H1 (cell line): ENCODE results near the gene NKX2-1. TPM values are rescaled to one million over a fixed set of nuclear protein-coding genes. Genes with fewer than 3 reads are reported as not detected.

Source experiments
- CTCF ChIA-PET: fragments of 300-600 bp; sonication (Branson Sonifier 250); formaldehyde crosslinking; loops from one replicate; lab custom pipeline; 2021; ENCODE audit not compliant: partially characterized antibody; lab: Charles Lee
- POLR2A ChIA-PET: fragments of 300-600 bp; sonication (Branson Sonifier 250); formaldehyde crosslinking; loops from one replicate; lab custom pipeline; 2021; ENCODE audit warnings: inconsistent platforms; ENCODE audit not compliant: partially characterized antibody; lab: Charles Lee
- DNase-seq, 2 experiments: peaks; one replicate each; pipeline versions ENCODE4 v3.0.0 to v3.0.0-alpha.2; 2010 to 2022; ENCODE audit warnings: low spot score in 2 of 2, low read depth in 1 of 2, mixed read lengths in 1 of 2
- FAIRE-seq: peaks from 2 replicates; lab custom pipeline; 2011; peaks lifted over from hg19 to GRCh38; lab: Jason Lieb, UNC
- H2AFZ ChIP-seq: 2 replicates; pipeline ENCODE4 v1.8.1; 2012; ENCODE audit warnings: low read length, inconsistent platforms
- H2AK5ac ChIP-seq: 2 replicates; pipeline ENCODE4 v1.6.1; 2013; ENCODE audit warnings: low read depth, low read length
- H2BK120ac ChIP-seq: replicated peaks from 2 replicates; pipeline ENCODE3; 2013; ENCODE audit warnings: low read depth, low read length, inconsistent platforms
- H2BK12ac ChIP-seq: 2 replicates; pipeline ENCODE4 v1.6.1; 2013; ENCODE audit warnings: low read depth, low read length
- H2BK15ac ChIP-seq: 2 replicates; pipeline ENCODE4 v1.6.1; 2013; ENCODE audit warnings: low read length
- H2BK20ac ChIP-seq: 2 replicates; pipeline ENCODE4 v1.6.1; 2013; ENCODE audit warnings: low read length
- H2BK5ac ChIP-seq: 2 replicates; pipeline ENCODE4 v1.6.1; 2013; ENCODE audit warnings: low read depth, low read length
- H3K14ac ChIP-seq: 2 replicates; pipeline ENCODE4 v1.6.1; 2013; ENCODE audit warnings: inconsistent platforms; ENCODE audit not compliant: insufficient read length
- H3K18ac ChIP-seq: 2 replicates; pipeline ENCODE4 v1.6.1; 2013; ENCODE audit warnings: low read length; ENCODE audit errors: extremely low read depth
- H3K23ac ChIP-seq: 2 replicates; pipeline ENCODE4 v1.6.1; 2013; ENCODE audit warnings: inconsistent platforms; ENCODE audit not compliant: insufficient read length
- H3K23me2 ChIP-seq: 2 replicates; pipeline ENCODE4 v1.6.1; 2013; ENCODE audit warnings: low read depth, low read length
- H3K27ac ChIP-seq: 2 replicates; pipeline ENCODE4 v1.6.1; 2011; ENCODE audit warnings: low read depth, low read length, inconsistent platforms
- H3K27me3 ChIP-seq, 4 experiments: replicated peaks in 1 of 4; 1 replicate in 1 of 4; 2 replicates in 3 of 4; pipeline versions ENCODE4 v1.6.1 to v1.8.1; 2011 to 2013; ENCODE audit warnings: low read length in 3 of 4, mild to moderate bottlenecking in 3 of 4, inconsistent platforms in 2 of 4, mixed read lengths in 2 of 4, moderate library complexity in 1 of 4; ENCODE audit not compliant: control insufficient read depth in 3 of 4, insufficient read depth in 3 of 4; ENCODE audit errors: extremely low read depth in 1 of 4
- H3K36me3 ChIP-seq, 4 experiments: 2 replicates each; pipeline versions ENCODE4 v1.6.1 to v1.8.1; 2011 to 2013; ENCODE audit warnings: mild to moderate bottlenecking in 4 of 4, low read length in 3 of 4, moderate library complexity in 2 of 4, control low read depth in 1 of 4, inconsistent platforms in 1 of 4; ENCODE audit not compliant: insufficient read depth in 4 of 4, control insufficient read depth in 2 of 4
- H3K4ac ChIP-seq: replicated peaks from 2 replicates; pipeline ENCODE3; 2013; ENCODE audit warnings: low read length, low read depth, mixed read lengths, inconsistent platforms; ENCODE audit not compliant: insufficient read length
- H3K4me1 ChIP-seq, 4 experiments: replicated peaks in 1 of 4; 1 replicate in 1 of 4; 2 replicates in 3 of 4; pipeline versions ENCODE4 v1.6.1 to v1.8.1; 2011 to 2013; ENCODE audit warnings: low read length in 3 of 4, inconsistent platforms in 2 of 4, mixed read lengths in 1 of 4; ENCODE audit not compliant: insufficient read depth in 4 of 4, control insufficient read depth in 3 of 4
- H3K4me2 ChIP-seq, 2 experiments: 2 replicates each; pipeline versions ENCODE4 v1.6.1 to v1.8.1; 2011 to 2013; ENCODE audit warnings: low read depth in 2 of 2, low read length in 2 of 2, control low read depth in 1 of 2, inconsistent platforms in 1 of 2, mild to moderate bottlenecking in 1 of 2; ENCODE audit not compliant: insufficient read depth in 1 of 2
- H3K4me3 ChIP-seq, 4 experiments: fragments of 200-600, 300-600 bp in 1 of 4; sonication (generic), shearing (Covaris generic), sonication (Bioruptor Twin) in 1 of 4; 2 replicates each; pipeline versions ENCODE4 v1.5.1 to v1.8.1; 2011 to 2016; ENCODE audit warnings: low read length in 4 of 4, low read depth in 3 of 4, control low read depth in 2 of 4, inconsistent platforms in 2 of 4, mild to moderate bottlenecking in 2 of 4, mixed read lengths in 1 of 4, moderate library complexity in 1 of 4; ENCODE audit not compliant: insufficient read depth in 2 of 4; ENCODE audit errors: extremely low read depth in 1 of 4
- H3K56ac ChIP-seq: replicated peaks from 2 replicates; pipeline ENCODE3; 2013; ENCODE audit warnings: low read depth, mild to moderate bottlenecking, mixed read lengths, low read length, inconsistent platforms; ENCODE audit not compliant: insufficient read length
- H3K79me1 ChIP-seq: 2 replicates; pipeline ENCODE4 v1.6.1; 2013; ENCODE audit warnings: low read depth, low read length, control low read depth
- H3K79me2 ChIP-seq, 2 experiments: 2 replicates each; pipeline versions ENCODE4 v1.6.1 to v1.8.1; 2012 to 2013; ENCODE audit warnings: low read length in 2 of 2, mild to moderate bottlenecking in 2 of 2, inconsistent platforms in 1 of 2; ENCODE audit not compliant: insufficient read depth in 2 of 2, control insufficient read depth in 1 of 2
- H3K9ac ChIP-seq, 4 experiments: replicated peaks in 1 of 4; 1 replicate in 1 of 4; 2 replicates in 3 of 4; pipeline versions ENCODE4 v1.6.1 to v1.8.1; 2011 to 2013; ENCODE audit warnings: low read depth in 3 of 4, low read length in 3 of 4, control low read depth in 2 of 4, mild to moderate bottlenecking in 2 of 4, moderate library complexity in 2 of 4, inconsistent platforms in 1 of 4; ENCODE audit errors: extremely low read depth in 1 of 4
- H3K9me3 ChIP-seq, 2 experiments: 2 replicates each; pipeline versions ENCODE4 v1.6.1 to v1.8.1; 2012 to 2013; ENCODE audit warnings: mild to moderate bottlenecking in 2 of 2, moderate library complexity in 2 of 2, control low read depth in 1 of 2, inconsistent platforms in 1 of 2, low read depth in 1 of 2, low read length in 1 of 2, mixed read lengths in 1 of 2; ENCODE audit not compliant: insufficient read depth in 2 of 2
- H4K20me1 ChIP-seq, 2 experiments: replicated peaks in 1 of 2; 2 replicates each; pipeline versions ENCODE3 to v1.8.1; 2011 to 2013; ENCODE audit warnings: inconsistent platforms in 2 of 2, low read length in 2 of 2, mild to moderate bottlenecking in 1 of 2; ENCODE audit not compliant: insufficient read depth in 2 of 2, control insufficient read depth in 1 of 2
- H4K5ac ChIP-seq: 2 replicates; pipeline ENCODE4 v1.6.1; 2013; ENCODE audit warnings: low read length, low read depth, mixed read lengths, inconsistent platforms; ENCODE audit not compliant: insufficient read length
- H4K8ac ChIP-seq: 2 replicates; pipeline ENCODE4 v1.8.0; 2013; ENCODE audit warnings: mild to moderate bottlenecking, moderate library complexity, low read length, inconsistent platforms; ENCODE audit not compliant: insufficient read depth; ENCODE audit errors: extremely low read depth
- H4K91ac ChIP-seq: replicated peaks from 2 replicates; pipeline ENCODE3; 2013; ENCODE audit warnings: low read length, mixed read lengths, inconsistent platforms; ENCODE audit not compliant: insufficient read length
- BCL11A ChIP-seq, 2 experiments: IDR thresholded peaks; one replicate each; pipeline ENCODE4 v1.6.1; 2011; ENCODE audit warnings: low read depth in 2 of 2, low read length in 2 of 2, mild to moderate bottlenecking in 2 of 2
- PHF8 ChIP-seq: fragments of 200-600 bp; sonication (generic); conservative IDR thresholded peaks from 2 replicates; pipeline ENCODE4 v1.7.1; 2012; ENCODE audit warnings: low read depth, mild to moderate bottlenecking, inconsistent platforms, low read length, moderate library complexity
- TAF1 ChIP-seq: IDR thresholded peaks from 2 replicates; pipeline ENCODE4 v1.6.1; 2011; ENCODE audit warnings: mild to moderate bottlenecking, low read depth, low read length
- WGBS, 2 experiments: shearing (Covaris generic) in 1 of 2; methylation state at CpG; one replicate each; pipeline versions ENCODE4 v1.1.6 to v1.1.7; 2013 to 2015; ENCODE audit warnings: low lambda C conversion rate in 2 of 2, mixed read lengths in 2 of 2, inconsistent platforms in 1 of 2, low coverage in 1 of 2, missing lambda C conversion rate in 1 of 2; ENCODE audit not compliant: insufficient replicate concordance in 2 of 2, insufficient coverage in 1 of 2, insufficient read length in 1 of 2; ENCODE audit errors: extremely low coverage in 1 of 2, missing lambda C conversion rate in 1 of 2; 5-methylcytosine and 5-hydroxymethylcytosine counted together
- polyA plus RNA-seq, 7 experiments: library from polyadenylated mRNA; depleted of rRNA in 3 of 7; stranded (reverse) in 5 of 7; unstranded in 2 of 7; fragments of >200 nt in 5 of 7; fragments of 200-250 nt in 2 of 7; gene quantifications; 1 replicate in 5 of 7; 2 replicates in 1 of 7; 4 replicates in 1 of 7; pipeline versions ENCODE4 v1.2.1 to v1.2.3, GENCODE V29; 2011 to 2013; ENCODE audit warnings: missing spikeins in 2 of 7, mixed read lengths in 2 of 7
- total RNA-seq: library from RNA; stranded (reverse); fragmentation: NEBNext Ultra II Directional; extraction: Animal tissue kit (Norgen Biotek cat#: 25700); gene quantifications from 2 replicates; pipeline ENCODE4 v1.2.1, GENCODE V29; 2021
- TF ChIP-seq, protein P1 (sequence below): IDR thresholded peaks from 2 replicates; pipeline ENCODE4 v1.6.1; 2012; ENCODE audit warnings: inconsistent platforms

Gene NKX2-1
- total and polyA plus RNA-seq, 2 of the 8 experiments (the other 6 are each of a cell fraction or from before 2014, with no cell fraction given): not detected

DNA sequence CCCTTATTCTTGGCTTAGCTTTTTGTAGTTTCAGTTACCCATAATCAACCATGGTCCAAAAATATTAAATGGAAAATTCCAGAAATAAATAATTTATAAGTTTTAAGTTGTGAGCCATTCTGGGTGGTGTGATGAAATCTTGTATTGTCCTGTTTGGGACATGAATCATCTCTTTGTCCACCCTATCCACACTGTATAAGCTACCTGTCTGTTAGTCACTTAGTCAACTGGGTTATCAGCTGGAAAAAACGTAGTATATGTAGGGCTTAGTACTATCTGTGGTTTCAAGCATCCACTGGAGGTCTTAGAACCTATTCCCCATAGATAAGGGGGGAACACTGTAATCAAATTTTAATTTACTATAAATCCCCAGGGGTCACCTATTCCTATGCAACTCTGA, 52.7 kb downstream of the NKX2-1 start:
- H3K4me2 ChIP-seq: no peak overlapping the region
- no peak for DNase-seq
- H3K36me3 ChIP-seq: no peaks in the 10 kb centered on the region
- no peak overlapping the region for H4K91ac ChIP-seq
- H3K9ac ChIP-seq: no peak overlapping the region
- no peaks in the 10 kb centered on the region for H3K27me3 ChIP-seq
- H3K18ac ChIP-seq: no peak overlapping the region
- no peak overlapping the region for H3K4ac ChIP-seq
- H4K5ac ChIP-seq: no peak overlapping the region
- H2AFZ ChIP-seq: no peak overlapping the region
- POLR2A ChIA-PET: no interaction called here
- H3K56ac ChIP-seq: no peak overlapping the region
- no peak overlapping the region for H3K27ac ChIP-seq
- TF ChIP-seq TAF1 (no peak), BCL11A (IDR thresholded peaks at IDR 0.05; ENCODE audit: low read depth in 2 of 2, low read length in 2 of 2) (no peak), PHF8 (no peak)
- TF ChIP-seq, protein P1, sequence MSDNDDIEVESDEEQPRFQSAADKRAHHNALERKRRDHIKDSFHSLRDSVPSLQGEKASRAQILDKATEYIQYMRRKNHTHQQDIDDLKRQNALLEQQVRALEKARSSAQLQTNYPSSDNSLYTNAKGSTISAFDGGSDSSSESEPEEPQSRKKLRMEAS: no peak
- TF ChIP-seq, all 59 proteins: peak for 0
- no peak overlapping the region for H2BK20ac ChIP-seq
- no peak overlapping the region for H2BK5ac ChIP-seq
- 86% methylated on average over 1 of the region's 1 CpG; no CpG with 5 or more reads in 1 of the 2 experiments for WGBS, 2 experiments
- no peak overlapping the region for H2BK12ac ChIP-seq
- H3K79me1 ChIP-seq: no peaks in the 10 kb centered on the region
- no peak overlapping the region for H3K23ac ChIP-seq
- H3K23me2 ChIP-seq: no peaks in the 10 kb centered on the region
- H3K79me2 ChIP-seq: no peaks in the 10 kb centered on the region
- no peak overlapping the region for H2BK120ac ChIP-seq
- no peak for FAIRE-seq
- no peaks in the 10 kb centered on the region for H3K9me3 ChIP-seq
- H4K8ac ChIP-seq: no peak overlapping the region
- no peaks in the 10 kb centered on the region for H4K20me1 ChIP-seq
- H3K4me3 ChIP-seq: no peak overlapping the region
- no peaks in the 10 kb centered on the region for H3K4me1 ChIP-seq
- no peak overlapping the region for H2AK5ac ChIP-seq
- no peak overlapping the region for H2BK15ac ChIP-seq
- H3K14ac ChIP-seq: no peak overlapping the region
- CTCF ChIA-PET: interaction anchor here (0.6 to 3.1 kb wide), 7 partner anchors 10 to 94 kb away, joined by 3 to 18 read pairs (median 3); no protein-coding TSS in a partner anchor
